ENCODE results near the gene WWOX. TPM values are rescaled to one million over a fixed set of nuclear protein-coding genes. Genes with fewer than 3 reads are reported as not detected.

Gene WWOX
- total and polyA plus RNA-seq, 2 of the 13 experiments (the other 11 are each of a cell fraction or from before 2014, with no cell fraction given) = 9.1 to 37.4 TPM

- TF ChIP-seq, protein P1, sequence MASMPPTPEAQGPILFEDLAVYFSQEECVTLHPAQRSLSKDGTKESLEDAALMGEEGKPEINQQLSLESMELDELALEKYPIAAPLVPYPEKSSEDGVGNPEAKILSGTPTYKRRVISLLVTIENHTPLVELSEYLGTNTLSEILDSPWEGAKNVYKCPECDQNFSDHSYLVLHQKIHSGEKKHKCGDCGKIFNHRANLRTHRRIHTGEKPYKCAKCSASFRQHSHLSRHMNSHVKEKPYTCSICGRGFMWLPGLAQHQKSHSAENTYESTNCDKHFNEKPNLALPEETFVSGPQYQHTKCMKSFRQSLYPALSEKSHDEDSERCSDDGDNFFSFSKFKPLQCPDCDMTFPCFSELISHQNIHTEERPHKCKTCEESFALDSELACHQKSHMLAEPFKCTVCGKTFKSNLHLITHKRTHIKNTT (CRISPR knock-in tag; IDR thresholded peaks at IDR 0.05) = no peak
- TF ChIP-seq ZNF788 (CRISPR knock-in tag; IDR thresholded peaks at IDR 0.05; ENCODE audit: borderline replicate concordance) (no peak), SPEN (CRISPR knock-in tag; IDR thresholded peaks at IDR 0.05; ENCODE audit: low read depth) (no peak)
Measured at GRCh38 chr16:78628461-78629045, 529.1 kb downstream of the WWOX start (continued).

- H2AFZ ChIP-seq (ENCODE audit: low read length) = no peak overlapping the region
- no TSS peak for BruUV-seq (replicated peaks)
- POLR2A ChIA-PET = no interaction called here
- no peaks in the 10 kb centered on the region for H3K4me1 ChIP-seq (ENCODE audit: insufficient read depth, low read length)
- no peaks in the 10 kb centered on the region for H4K20me1 ChIP-seq (ENCODE audit: insufficient read depth, low read length)
- WGBS (ENCODE audit: low lambda C conversion rate) = 35% methylated on average over 1 of the region's 1 CpG
- ATAC-seq = no peak
- intact Hi-C loops (cut with micrococcal nuclease; ENCODE audit: unreplicated experiment) (no loop called here), in situ Hi-C loops (cut with HindIII; ENCODE audit: extremely low pct_ligation_motif_present, low pct_unique_long_range_greater_than_20kb) (no loop called here)
- no peaks in the 10 kb centered on the region for H3K27me3 ChIP-seq (ENCODE audit: control insufficient read depth in 1 of 2, insufficient read depth in 2 of 2, low read length in 2 of 2)
- FAIRE-seq = no peak
- no peak for TF ChIP-seq ATF4 (CRISPR knock-in tag; IDR thresholded peaks at IDR 0.05)
- H3K36me3 ChIP-seq (replicated peaks in 1 of 2; ENCODE audit: control insufficient read depth in 1 of 2, insufficient read depth in 2 of 2, low read length in 2 of 2) = no peaks in the 10 kb centered on the region
- no peak for DNase-seq (ENCODE audit: low spot score)
- H3K9ac ChIP-seq (ENCODE audit: insufficient read depth, low read depth, low read length) = no peak overlapping the region
- H3K4me3 ChIP-seq (replicated peaks in 1 of 3; ENCODE audit: insufficient read depth in 1 of 3, low read depth in 2 of 3, low read length in 3 of 3) = no peak overlapping the region
- CTCF ChIA-PET (ENCODE audit: low intra/inter-chr PET ratio, low total read pairs) = no interaction called here
- H3K4me2 ChIP-seq (ENCODE audit: low read depth, low read length) = no peak overlapping the region
- H3K9me3 ChIP-seq (ENCODE audit: low read length) = peaks cover 10% of the 10 kb centered on the region
- H3K27ac ChIP-seq (ENCODE audit: extremely low read length, insufficient read depth, low read length) = no peak overlapping the region
- H3K79me2 ChIP-seq (ENCODE audit: insufficient read depth, low read length) = no peaks in the 10 kb centered on the region
Measured at GRCh38 chr16:78629173-78629572, 529.7 kb downstream of the WWOX start.
